DND-41 (cell line): ENCODE results near the gene ERP27.

Experiments
- CTCF ChIP-seq: IDR thresholded peaks from 2 replicates; pipeline ENCODE4 v1.5.1; 2012; ENCODE audit warnings: borderline replicate concordance, low read length, moderate library complexity, mild to moderate bottlenecking; ENCODE audit not compliant: poor library complexity, severe bottlenecking; ENCODE audit errors: extremely low read depth
- EZH2 ChIP-seq: IDR thresholded peaks from 3 replicates; pipeline ENCODE4 v1.6.1; 2012; ENCODE audit warnings: borderline replicate concordance, low read depth, mild to moderate bottlenecking, moderate library complexity, low read length, inconsistent platforms; ENCODE audit not compliant: severe bottlenecking

- no peak for TF ChIP-seq CTCF
- no peak for TF ChIP-seq EZH2
These were observed 17.1 kb downstream of the ERP27 start for GRCh38 chr12:14921218-14921617.
